ENCODE results near the gene SPPL2B.

- TF ChIP-seq TCF7L2 (IDR thresholded peaks at IDR 0.05; ENCODE audit: low read depth, low read length) (no peak), CTCF (IDR thresholded peaks at IDR 0.05) (no peak), POLR2AphosphoS5 (IDR thresholded peaks at IDR 0.05; ENCODE audit: low read depth, low read length) (no peak), REST (IDR thresholded peaks at IDR 0.05; ENCODE audit: insufficient read depth in 1 of 2, low read depth in 2 of 2, low read length in 1 of 2) (no peak), SIN3A (IDR thresholded peaks at IDR 0.05; ENCODE audit: borderline replicate concordance, insufficient read depth, low read depth, low read length) (no peak)
Measured at GRCh38 chr19:2321565-2322283, 6.8 kb upstream of the SPPL2B start.

All from Panc1 (cell line).